Measurements from ENCODE around the gene ATAD3B.

GRCh38 chr1:1442069-1442770, 29.3 kb upstream of the ATAD3B start:
- TF ChIP-seq POLR2AphosphoS5 (IDR thresholded peaks at IDR 0.05; ENCODE audit: low read depth, low read length) (no peak), EZH2phosphoT487 (IDR thresholded peaks at IDR 0.05; ENCODE audit: borderline replicate concordance) (no peak), POLR2A (IDR thresholded peaks at IDR 0.05; ENCODE audit: borderline replicate concordance, extremely low read depth, insufficient read depth, insufficient read length) (no peak)
- TF ChIP-seq, protein P1, sequence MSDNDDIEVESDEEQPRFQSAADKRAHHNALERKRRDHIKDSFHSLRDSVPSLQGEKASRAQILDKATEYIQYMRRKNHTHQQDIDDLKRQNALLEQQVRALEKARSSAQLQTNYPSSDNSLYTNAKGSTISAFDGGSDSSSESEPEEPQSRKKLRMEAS (IDR thresholded peaks at IDR 0.05): no peak
- TF ChIP-seq, protein P2, sequence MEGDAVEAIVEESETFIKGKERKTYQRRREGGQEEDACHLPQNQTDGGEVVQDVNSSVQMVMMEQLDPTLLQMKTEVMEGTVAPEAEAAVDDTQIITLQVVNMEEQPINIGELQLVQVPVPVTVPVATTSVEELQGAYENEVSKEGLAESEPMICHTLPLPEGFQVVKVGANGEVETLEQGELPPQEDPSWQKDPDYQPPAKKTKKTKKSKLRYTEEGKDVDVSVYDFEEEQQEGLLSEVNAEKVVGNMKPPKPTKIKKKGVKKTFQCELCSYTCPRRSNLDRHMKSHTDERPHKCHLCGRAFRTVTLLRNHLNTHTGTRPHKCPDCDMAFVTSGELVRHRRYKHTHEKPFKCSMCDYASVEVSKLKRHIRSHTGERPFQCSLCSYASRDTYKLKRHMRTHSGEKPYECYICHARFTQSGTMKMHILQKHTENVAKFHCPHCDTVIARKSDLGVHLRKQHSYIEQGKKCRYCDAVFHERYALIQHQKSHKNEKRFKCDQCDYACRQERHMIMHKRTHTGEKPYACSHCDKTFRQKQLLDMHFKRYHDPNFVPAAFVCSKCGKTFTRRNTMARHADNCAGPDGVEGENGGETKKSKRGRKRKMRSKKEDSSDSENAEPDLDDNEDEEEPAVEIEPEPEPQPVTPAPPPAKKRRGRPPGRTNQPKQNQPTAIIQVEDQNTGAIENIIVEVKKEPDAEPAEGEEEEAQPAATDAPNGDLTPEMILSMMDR (IDR thresholded peaks at IDR 0.05 in 2 of 3, conservative IDR thresholded peaks at IDR 0.05 in 1 of 3; ENCODE audit: borderline replicate concordance in 1 of 3, insufficient read depth in 1 of 3, low read depth in 2 of 3, low read length in 2 of 3): no peak
